ENCODE results near the gene FOXK2. TPM values are rescaled to one million over a fixed set of nuclear protein-coding genes. Genes with fewer than 3 reads are reported as not detected.
"Not testable (repeated sequence)": the region's sequence is repeated elsewhere in the genome, so short reads cannot be mapped to it uniquely, and the experiment has no call there.

Gene FOXK2
- total RNA-seq, 1 donor from 2014 or later, result 42.5 TPM

DNA sequence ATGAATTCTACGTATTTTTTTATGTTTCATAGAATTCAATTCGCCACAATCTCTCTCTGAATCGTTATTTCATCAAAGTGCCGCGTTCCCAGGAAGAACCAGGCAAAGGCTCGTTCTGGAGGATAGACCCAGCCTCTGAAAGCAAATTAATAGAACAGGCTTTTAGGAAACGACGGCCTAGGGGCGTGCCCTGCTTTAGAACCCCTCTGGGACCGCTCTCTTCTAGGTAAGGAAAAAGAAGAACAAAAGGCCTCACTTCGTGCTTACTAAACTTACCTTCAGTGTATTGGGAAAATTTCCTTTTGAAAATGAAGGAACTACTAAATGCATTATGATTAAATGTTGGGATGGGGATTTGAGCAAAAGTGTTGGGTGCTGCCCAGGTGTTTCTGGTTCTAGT is 63.2 kb downstream of the FOXK2 start:
- Histone ChIP-seq H3K4me3 (ENCODE audit: low read depth, low read length) (no peak overlapping the region), H3K36me3 (ENCODE audit: control insufficient read depth, insufficient read depth, low read length) (peaks cover 1% of the 10 kb centered on the region), H3K27me3 (ENCODE audit: control insufficient read depth, insufficient read depth, low read length) (no peaks in the 10 kb centered on the region)
- DNase-seq (ENCODE audit: low read depth), result no peak
- TF ChIP-seq, protein P1, sequence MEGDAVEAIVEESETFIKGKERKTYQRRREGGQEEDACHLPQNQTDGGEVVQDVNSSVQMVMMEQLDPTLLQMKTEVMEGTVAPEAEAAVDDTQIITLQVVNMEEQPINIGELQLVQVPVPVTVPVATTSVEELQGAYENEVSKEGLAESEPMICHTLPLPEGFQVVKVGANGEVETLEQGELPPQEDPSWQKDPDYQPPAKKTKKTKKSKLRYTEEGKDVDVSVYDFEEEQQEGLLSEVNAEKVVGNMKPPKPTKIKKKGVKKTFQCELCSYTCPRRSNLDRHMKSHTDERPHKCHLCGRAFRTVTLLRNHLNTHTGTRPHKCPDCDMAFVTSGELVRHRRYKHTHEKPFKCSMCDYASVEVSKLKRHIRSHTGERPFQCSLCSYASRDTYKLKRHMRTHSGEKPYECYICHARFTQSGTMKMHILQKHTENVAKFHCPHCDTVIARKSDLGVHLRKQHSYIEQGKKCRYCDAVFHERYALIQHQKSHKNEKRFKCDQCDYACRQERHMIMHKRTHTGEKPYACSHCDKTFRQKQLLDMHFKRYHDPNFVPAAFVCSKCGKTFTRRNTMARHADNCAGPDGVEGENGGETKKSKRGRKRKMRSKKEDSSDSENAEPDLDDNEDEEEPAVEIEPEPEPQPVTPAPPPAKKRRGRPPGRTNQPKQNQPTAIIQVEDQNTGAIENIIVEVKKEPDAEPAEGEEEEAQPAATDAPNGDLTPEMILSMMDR (IDR thresholded peaks at IDR 0.05; ENCODE audit: insufficient read depth, low read length, poor library complexity, severe bottlenecking), result no peak

- H3K4me3 ChIP-seq (ENCODE audit: low read depth, low read length), result no peak overlapping the region
- TF ChIP-seq, protein P1 (IDR thresholded peaks at IDR 0.05; ENCODE audit: insufficient read depth, low read length, poor library complexity, severe bottlenecking), result no peak
- no peaks in the 10 kb centered on the region for H3K27me3 ChIP-seq (ENCODE audit: control insufficient read depth, insufficient read depth, low read length)
- DNase-seq (ENCODE audit: low read depth), result no peak
- peaks cover 1% of the 10 kb centered on the region for H3K36me3 ChIP-seq (ENCODE audit: control insufficient read depth, insufficient read depth, low read length)
Observed at GRCh38 chr17:82583720-82584234, 64.2 kb downstream of the FOXK2 start.

- not testable (repeated sequence) for DNase-seq (ENCODE audit: low read depth); H3K36me3 ChIP-seq (ENCODE audit: control insufficient read depth, insufficient read depth, low read length); H3K4me3 ChIP-seq (ENCODE audit: low read depth, low read length); H3K27me3 ChIP-seq (ENCODE audit: control insufficient read depth, insufficient read depth, low read length)
Observed at GRCh38 chr17:82585935-82586575, 66.5 kb downstream of the FOXK2 start.

DNA sequence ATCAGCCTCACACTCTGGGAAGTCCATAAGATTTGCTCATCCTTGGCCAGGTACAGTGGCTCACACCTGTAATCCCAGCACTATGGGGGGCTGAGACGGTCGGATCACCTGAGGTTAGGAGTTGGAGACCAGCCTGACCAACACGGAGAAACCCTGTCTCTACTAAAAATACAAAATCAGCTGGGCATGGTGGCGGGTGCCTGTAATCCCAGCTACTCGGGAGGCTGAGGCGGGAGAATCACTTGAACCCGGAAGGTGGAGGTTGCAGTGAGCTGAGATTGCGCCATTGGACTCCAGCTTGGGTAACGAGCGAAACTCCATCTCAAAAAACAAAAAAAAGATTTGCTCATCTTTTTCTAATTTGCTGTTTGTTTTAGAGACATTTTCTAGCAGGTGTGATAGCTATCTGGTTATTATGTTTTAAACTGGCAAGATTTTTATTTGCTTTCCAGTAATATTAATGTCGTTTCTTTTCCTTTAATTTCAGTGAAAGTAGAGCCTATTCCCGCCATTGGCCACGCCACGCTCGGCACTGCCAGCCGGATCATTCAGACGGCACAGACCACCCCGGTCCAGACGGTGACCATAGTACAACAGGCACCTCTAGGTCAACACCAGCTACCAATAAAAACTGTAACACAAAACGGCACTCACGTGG is 67.2 kb downstream of the FOXK2 start:
- no peaks in the 10 kb centered on the region for H3K27me3 ChIP-seq (ENCODE audit: control insufficient read depth, insufficient read depth, low read length)

DNA sequence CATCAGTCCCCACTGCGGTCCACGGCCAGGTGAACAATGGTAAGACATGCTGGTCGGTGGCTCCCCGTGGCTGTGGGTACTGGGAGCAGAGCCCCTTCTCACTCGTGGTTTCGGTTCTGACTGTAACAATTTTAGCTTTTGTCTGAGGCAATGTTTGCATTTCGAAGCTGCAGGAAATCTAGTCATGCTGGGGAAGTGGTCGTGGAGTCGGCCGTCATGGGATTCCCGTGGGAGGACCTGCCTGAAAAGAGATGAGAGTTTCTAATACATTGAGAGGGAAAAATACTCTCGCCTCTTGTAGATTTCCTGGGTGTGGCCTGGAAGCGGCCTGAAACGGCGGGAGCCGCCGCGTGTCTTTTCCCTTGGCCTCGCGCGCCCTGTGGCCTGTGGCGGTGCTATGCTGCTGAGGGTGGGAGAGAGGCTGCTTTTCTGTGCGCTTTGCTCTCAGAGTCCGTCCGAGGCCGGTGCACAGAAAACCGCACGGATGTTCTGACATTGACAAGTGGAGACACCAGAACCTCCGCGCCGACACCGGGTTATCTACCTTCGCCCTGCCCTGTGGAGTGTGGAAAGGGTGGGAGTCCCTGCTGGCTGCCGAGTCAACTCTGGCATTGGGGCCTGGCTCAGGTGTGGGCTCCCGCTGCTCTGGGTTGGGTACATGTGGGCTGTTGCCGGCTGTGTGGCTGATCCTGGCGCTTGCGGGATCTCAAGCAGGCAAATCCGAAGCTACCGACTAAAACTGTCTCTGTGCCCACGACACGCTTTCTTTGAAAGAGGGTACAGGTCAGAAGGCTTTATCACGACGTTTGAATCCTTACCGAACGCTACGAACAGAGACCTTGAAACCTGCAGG is 67.9 kb downstream of the FOXK2 start:
- Histone ChIP-seq H3K36me3 (ENCODE audit: control insufficient read depth, insufficient read depth, low read length) (peaks cover 1% of the 10 kb centered on the region), H3K4me3 (ENCODE audit: low read depth, low read length) (no peak overlapping the region), H3K27me3 (ENCODE audit: control insufficient read depth, insufficient read depth, low read length) (no peaks in the 10 kb centered on the region)
- TF ChIP-seq, protein P1 (IDR thresholded peaks at IDR 0.05; ENCODE audit: insufficient read depth, low read length, poor library complexity, severe bottlenecking), result no peak
- no peak for DNase-seq (ENCODE audit: low read depth)

More for the DNA sequence above, 67.2 kb downstream of the FOXK2 start:
- H3K4me3 ChIP-seq (ENCODE audit: low read depth, low read length), result no peak overlapping the region
- DNase-seq (ENCODE audit: low read depth), result no peak
- H3K36me3 ChIP-seq (ENCODE audit: control insufficient read depth, insufficient read depth, low read length), result peaks cover 1% of the 10 kb centered on the region
- TF ChIP-seq, protein P1 (IDR thresholded peaks at IDR 0.05; ENCODE audit: insufficient read depth, low read length, poor library complexity, severe bottlenecking), result no peak

Measured in kidney epithelial cell (primary cell).